Measurements from ENCODE around the gene SDK1. TPM values are rescaled to one million over a fixed set of nuclear protein-coding genes. Genes with fewer than 3 reads are reported as not detected.
A peak's percentile ranks its signal among the peaks of the same experiment; 100 is the strongest.

Gene SDK1
- total and polyA plus RNA-seq, 2 of the 8 experiments (the other 6 are each of a cell fraction or from before 2014, with no cell fraction given): 3.3 to 7.2 TPM

DNA sequence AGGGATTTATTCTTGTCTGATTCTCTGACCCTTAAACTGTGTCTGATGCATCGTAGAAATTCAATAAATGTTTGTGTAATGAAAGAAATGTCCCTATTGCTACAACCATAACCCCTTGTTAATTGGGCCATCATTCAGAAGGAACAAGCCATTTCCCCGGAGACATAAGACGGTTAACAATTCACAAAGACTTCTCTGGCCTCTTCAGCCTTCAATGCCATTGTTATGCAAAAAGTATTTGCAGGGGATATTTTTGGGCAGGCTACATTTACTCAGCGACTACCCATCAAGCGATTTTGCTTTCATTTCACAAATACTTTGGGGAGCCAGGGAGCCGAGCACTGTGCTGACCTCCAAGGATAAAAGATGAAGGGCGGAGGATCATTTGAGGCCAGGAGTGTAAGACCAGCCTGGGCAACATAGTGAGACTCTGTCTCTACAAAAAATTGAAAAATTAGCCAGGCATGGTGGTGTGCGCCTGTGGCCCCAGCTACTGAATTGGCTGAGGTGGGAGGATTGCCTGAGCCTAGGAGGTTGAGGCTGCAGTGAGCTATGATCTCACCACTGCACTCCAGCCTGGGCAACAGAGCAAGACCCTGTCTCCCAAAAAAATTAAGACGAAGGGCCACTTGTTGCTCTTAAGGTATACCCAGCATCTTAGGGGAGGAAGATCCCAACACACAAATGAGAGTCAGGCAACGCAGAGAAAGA is 20.0 kb upstream of the SDK1 start:
- peaks cover 0 to 19% (median 9%) of the 10 kb centered on the region in 4 experiments; a peak in 4 of 7 replicates for H3K4me1 ChIP-seq (replicated peaks in 1 of 4; ENCODE audit: control insufficient read depth in 3 of 4, insufficient read depth in 4 of 4, low read length in 3 of 4)
- H2AFZ ChIP-seq (ENCODE audit: low read length): no peak overlapping the region
- H3K23me2 ChIP-seq (ENCODE audit: low read depth, low read length): no peaks in the 10 kb centered on the region; the same call in 1 of the 2 replicates
- no peak overlapping the region for H3K9ac ChIP-seq (replicated peaks in 1 of 4; ENCODE audit: extremely low read depth in 1 of 4, low read depth in 3 of 4, low read length in 3 of 4)
- H3K27ac ChIP-seq (ENCODE audit: low read depth, low read length): no peak overlapping the region
- H3K4ac ChIP-seq (replicated peaks; ENCODE audit: insufficient read length, low read depth, low read length): no peak overlapping the region
- no peak overlapping the region; the same call in 1 of the 2 replicates for H3K18ac ChIP-seq (ENCODE audit: extremely low read depth, low read length)
- H4K5ac ChIP-seq (ENCODE audit: insufficient read length, low read depth, low read length): no peak overlapping the region
- POLR2A ChIA-PET (ENCODE audit: partially characterized antibody): no interaction called here
- no peak overlapping the region for H4K8ac ChIP-seq (ENCODE audit: extremely low read depth, insufficient read depth, low read length)
- H3K27me3 ChIP-seq (replicated peaks in 1 of 4; ENCODE audit: control insufficient read depth in 3 of 4, extremely low read depth in 1 of 4, insufficient read depth in 3 of 4, low read length in 3 of 4): no peaks in the 10 kb centered on the region; a peak in 1 of 7 replicates
- no peak overlapping the region for H2BK12ac ChIP-seq (ENCODE audit: low read depth, low read length)
- no peak overlapping the region for H3K23ac ChIP-seq (ENCODE audit: insufficient read length)
- H3K56ac ChIP-seq (replicated peaks; ENCODE audit: insufficient read length, low read depth, low read length): no peak overlapping the region
- CTCF ChIA-PET (ENCODE audit: partially characterized antibody): interaction anchor here (1.0 kb wide), 1 partner anchor 192 kb away, joined by 3 read pairs; no protein-coding TSS in a partner anchor
- no peak overlapping the region for H3K14ac ChIP-seq (ENCODE audit: insufficient read length)
- no peaks in the 10 kb centered on the region for H3K36me3 ChIP-seq (ENCODE audit: control insufficient read depth in 2 of 4, insufficient read depth in 4 of 4, low read length in 3 of 4)
- no peak overlapping the region for H2BK15ac ChIP-seq (ENCODE audit: low read length)
- WGBS, 2 experiments (ENCODE audit: extremely low coverage in 1 of 2, insufficient coverage in 1 of 2, insufficient read length in 1 of 2, insufficient replicate concordance in 2 of 2, low coverage in 1 of 2, low lambda C conversion rate in 2 of 2, missing lambda C conversion rate in 1 of 2): 73% methylated on average over 10 of the region's 10 CpGs; no CpG with 5 or more reads in 1 of the 2 experiments
- no peak overlapping the region for H2BK120ac ChIP-seq (replicated peaks; ENCODE audit: low read depth, low read length)
- H3K9me3 ChIP-seq (ENCODE audit: insufficient read depth in 2 of 2, low read depth in 1 of 2, low read length in 1 of 2): no peaks in the 10 kb centered on the region
- TF ChIP-seq BACH1 (IDR thresholded peaks at IDR 0.05; ENCODE audit: low read length) (no peak), TEAD4 (IDR thresholded peaks at IDR 0.05; ENCODE audit: low read depth, low read length) (no peak), ASH2L (IDR thresholded peaks at IDR 0.05; ENCODE audit: low read length) (no peak), POU5F1 (IDR thresholded peaks at IDR 0.05; ENCODE audit: low read depth, low read length) (peak; percentile 75; the same call in 1 of the 2 replicates), KDM1A (IDR thresholded peaks at IDR 0.05; ENCODE audit: borderline replicate concordance, low read length) (0 out of 2 replicates have a peak, but pooled peaks have one; percentile 42)
- no peak overlapping the region for H2BK20ac ChIP-seq (ENCODE audit: low read length)
- 0 out of 2 replicates have a peak overlapping the region, but pooled peaks have one; percentile 82 for H2AK5ac ChIP-seq (ENCODE audit: low read depth, low read length)
- no peak for DNase-seq (ENCODE audit: low read depth in 1 of 2, low spot score in 2 of 2)
- no peak overlapping the region for H3K4me3 ChIP-seq (ENCODE audit: extremely low read depth in 1 of 4, insufficient read depth in 2 of 4, low read depth in 3 of 4, low read length in 4 of 4)
- H2BK5ac ChIP-seq (ENCODE audit: low read depth, low read length): no peak overlapping the region
- peak overlapping the region in 1 of 2 experiments; percentile 23; a peak in 1 of 4 replicates for H3K4me2 ChIP-seq (ENCODE audit: insufficient read depth in 1 of 2, low read depth in 2 of 2, low read length in 2 of 2)
- H4K20me1 ChIP-seq (replicated peaks in 1 of 2; ENCODE audit: control insufficient read depth in 1 of 2, insufficient read depth in 2 of 2, low read length in 2 of 2): no peaks in the 10 kb centered on the region
- no peaks in the 10 kb centered on the region for H3K79me1 ChIP-seq (ENCODE audit: low read depth, low read length)
- FAIRE-seq: no peak
- no peaks in the 10 kb centered on the region for H3K79me2 ChIP-seq (ENCODE audit: control insufficient read depth in 1 of 2, insufficient read depth in 2 of 2, low read length in 2 of 2)
- H4K91ac ChIP-seq (replicated peaks; ENCODE audit: insufficient read length, low read length): no peak overlapping the region
